SJCRH30 (cell line): ENCODE results near the gene MANF. TPM values are rescaled to one million over a fixed set of nuclear protein-coding genes. Genes with fewer than 3 reads are reported as not detected.

Experiments used
- DNase-seq, 2 experiments: peaks; one replicate each; pipeline ENCODE4 v3.0.0-alpha.2; 2015 to 2020
- H3K27ac ChIP-seq: fragments of 250-450 bp; sonication (Bioruptor Pico); 2 replicates; pipeline ENCODE4 v1.5.1; 2020; ENCODE audit warnings: mild to moderate bottlenecking, moderate library complexity
- H3K27me3 ChIP-seq: fragments of 250-450 bp; sonication (Bioruptor Pico); 2 replicates; pipeline ENCODE4 v1.5.1; 2020; ENCODE audit warnings: mild to moderate bottlenecking, moderate library complexity
- H3K36me3 ChIP-seq: fragments of 250-450 bp; sonication (Bioruptor Pico); 2 replicates; pipeline ENCODE4 v1.5.1; 2020; ENCODE audit warnings: mild to moderate bottlenecking, moderate library complexity
- H3K4me1 ChIP-seq: fragments of 250-450 bp; sonication (Bioruptor Pico); 2 replicates; pipeline ENCODE4 v1.5.1; 2020; ENCODE audit warnings: mild to moderate bottlenecking, moderate library complexity
- H3K4me3 ChIP-seq: fragments of 250-450 bp; sonication (Bioruptor Pico); 2 replicates; pipeline ENCODE4 v1.5.1; 2020; ENCODE audit warnings: mild to moderate bottlenecking, moderate library complexity
- H3K9me3 ChIP-seq: fragments of 250-450 bp; sonication (Bioruptor Pico); replicated peaks from 2 replicates; pipeline ENCODE4 v1.5.1; 2020; ENCODE audit warnings: mild to moderate bottlenecking, moderate library complexity
- total RNA-seq: library from RNA; depleted of rRNA; stranded (reverse); fragments of >200 nt; shearing (Covaris generic); gene quantifications from 2 replicates; pipeline ENCODE4 v1.2.3, GENCODE V29; 2014; rRNA removed

Gene MANF
- total RNA-seq, 1 experiment from 2014 or later: 101 TPM

DNA sequence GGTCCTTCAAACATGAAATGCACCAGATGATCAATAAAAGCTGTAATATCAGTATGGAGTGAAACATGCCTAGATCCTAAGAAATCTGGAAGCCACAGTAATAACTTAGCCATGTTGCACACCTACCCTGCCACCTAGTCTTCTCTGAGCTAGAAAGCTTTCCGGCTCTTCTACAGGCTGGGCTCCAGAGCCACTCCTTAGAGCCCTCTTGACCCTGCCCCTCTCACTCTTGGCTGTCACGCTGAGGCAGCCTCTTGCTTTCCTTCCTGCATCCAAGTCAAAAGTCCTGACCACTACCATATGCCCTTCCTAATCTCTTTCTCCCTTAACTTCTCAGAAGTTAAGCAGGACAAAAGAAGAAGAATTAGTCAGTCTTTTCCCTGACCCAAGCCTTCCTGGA is 23.7 kb downstream of the MANF start:
- Histone ChIP-seq H3K36me3 (peaks cover 49% of the 10 kb centered on the region), H3K4me1 (no peaks in the 10 kb centered on the region), H3K4me3 (no peak overlapping the region), H3K9me3 (no peaks in the 10 kb centered on the region), H3K27ac (no peak overlapping the region), H3K27me3 (no peaks in the 10 kb centered on the region)
- DNase-seq: no peak

DNA sequence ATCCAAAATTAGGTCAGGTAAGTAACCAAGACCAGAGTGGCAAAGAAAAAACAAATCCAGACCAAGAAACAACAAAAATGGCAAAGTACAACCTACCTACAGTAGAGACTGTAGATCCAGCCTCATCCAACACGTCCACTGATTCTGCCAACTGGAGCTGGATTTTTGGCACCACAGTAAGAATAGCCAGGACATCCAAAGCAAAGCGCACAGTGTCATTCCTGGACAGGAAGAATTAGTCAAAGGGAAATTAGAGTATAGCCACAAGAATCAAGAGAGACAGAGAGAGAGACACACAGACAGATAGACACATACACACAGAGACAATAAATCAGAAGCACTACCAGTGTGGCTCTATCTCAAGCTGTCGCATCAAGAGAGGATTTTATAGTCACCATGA is 37.1 kb downstream of the MANF start:
- no peak for DNase-seq
- Histone ChIP-seq H3K4me1 (no peaks in the 10 kb centered on the region), H3K36me3 (peaks cover 38% of the 10 kb centered on the region), H3K27ac (no peak overlapping the region), H3K9me3 (no peaks in the 10 kb centered on the region), H3K4me3 (no peak overlapping the region), H3K27me3 (no peaks in the 10 kb centered on the region)

DNA sequence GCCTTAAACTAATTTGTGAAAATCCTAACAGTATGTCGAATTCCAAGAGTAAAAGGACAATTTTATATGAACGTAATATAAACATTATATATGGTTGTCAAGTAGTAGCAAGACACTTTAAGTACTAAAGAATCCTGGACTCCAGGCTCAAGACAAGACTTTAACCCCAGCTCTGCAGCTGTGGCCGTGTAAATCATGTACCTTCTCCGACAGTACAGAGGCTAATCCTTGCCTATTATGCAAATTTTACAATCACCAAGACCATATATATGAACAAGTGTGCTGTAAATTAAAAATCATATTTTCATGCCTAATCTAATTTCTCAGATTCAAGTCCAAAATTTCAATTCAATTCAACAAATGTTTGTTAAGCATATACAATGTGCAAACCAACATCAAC is 41.8 kb downstream of the MANF start:
- DNase-seq: no peak
- Histone ChIP-seq H3K9me3 (no peaks in the 10 kb centered on the region), H3K27me3 (no peaks in the 10 kb centered on the region), H3K27ac (no peak overlapping the region), H3K4me3 (no peak overlapping the region), H3K36me3 (peaks cover 35% of the 10 kb centered on the region), H3K4me1 (no peaks in the 10 kb centered on the region)

DNA sequence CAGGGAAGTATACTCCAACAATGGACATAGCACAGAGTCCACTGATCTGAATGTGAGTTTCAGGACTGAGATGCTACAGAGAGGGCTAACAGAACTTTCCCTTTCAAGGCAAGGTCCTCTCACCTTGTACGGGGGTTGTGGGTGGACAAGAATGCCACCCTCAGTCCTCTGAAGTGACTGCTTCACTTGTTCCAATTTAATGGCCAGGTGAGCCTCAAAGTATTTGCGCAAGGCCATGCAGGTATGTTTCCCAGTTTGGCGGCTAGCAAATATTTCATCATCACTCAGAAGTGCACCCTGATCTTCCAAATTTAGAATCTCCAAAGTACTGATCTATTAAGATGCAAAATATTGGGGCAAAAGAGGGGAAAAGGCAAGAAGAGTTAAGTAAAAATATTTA is 44.0 kb downstream of the MANF start:
- no peak overlapping the region for H3K4me3 ChIP-seq
- no peak overlapping the region for H3K27ac ChIP-seq
- no peaks in the 10 kb centered on the region for H3K27me3 ChIP-seq
- H3K36me3 ChIP-seq: peaks cover 37% of the 10 kb centered on the region
- H3K9me3 ChIP-seq: no peaks in the 10 kb centered on the region
- no peaks in the 10 kb centered on the region for H3K4me1 ChIP-seq
- no peak for DNase-seq

DNA sequence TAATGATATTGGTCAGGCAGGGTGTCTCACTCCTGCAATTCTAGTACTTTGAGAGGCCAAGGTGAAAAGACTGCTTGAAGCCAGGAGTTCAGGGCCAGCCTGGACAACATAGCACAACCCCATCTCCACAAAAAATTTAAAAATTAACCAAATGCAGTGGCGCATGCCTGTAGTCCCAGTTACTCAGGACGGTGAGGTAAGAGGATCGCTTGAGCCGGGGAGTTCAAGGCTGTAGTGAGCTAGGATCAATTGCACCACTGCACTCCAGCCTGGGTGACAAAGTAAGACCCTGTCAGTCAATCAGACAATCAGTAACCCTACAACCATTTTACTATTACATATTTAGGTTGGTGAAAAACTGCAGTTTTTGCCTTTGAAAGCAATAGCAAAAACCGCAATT is 49.0 kb downstream of the MANF start:
- H3K4me1 ChIP-seq: no peaks in the 10 kb centered on the region
- no peaks in the 10 kb centered on the region for H3K9me3 ChIP-seq
- no peak overlapping the region for H3K4me3 ChIP-seq
- H3K27me3 ChIP-seq: no peaks in the 10 kb centered on the region
- peaks cover 32% of the 10 kb centered on the region for H3K36me3 ChIP-seq
- H3K27ac ChIP-seq: no peak overlapping the region
- no peak for DNase-seq

DNA sequence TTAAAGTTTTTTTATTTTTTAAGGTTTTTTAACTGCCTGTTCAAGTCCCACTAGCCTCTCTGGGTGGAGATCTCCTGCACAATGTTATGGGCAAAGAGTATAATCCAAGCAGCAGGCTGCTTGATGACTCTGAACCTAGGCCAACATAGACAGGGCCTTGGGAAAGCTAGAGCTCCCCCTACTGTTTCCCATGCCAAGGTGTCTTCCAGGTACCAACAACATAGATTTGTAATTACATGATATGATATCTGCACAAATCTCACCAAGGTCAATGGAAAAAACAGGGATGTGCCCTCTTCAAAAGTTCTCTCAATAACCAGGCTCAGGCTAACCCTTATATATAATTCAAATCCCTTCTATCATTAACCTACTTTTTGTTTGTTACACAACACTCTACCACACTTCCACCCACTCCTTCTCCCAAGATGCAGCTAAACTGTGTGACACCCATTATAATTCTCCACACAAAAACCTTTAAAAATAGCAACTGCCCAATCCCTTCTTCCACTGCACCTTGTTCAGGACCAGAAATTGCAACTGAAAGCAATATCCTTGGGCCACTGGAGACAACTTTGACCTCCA is 49.7 kb downstream of the MANF start:
- Histone ChIP-seq H3K27ac (no peak overlapping the region), H3K36me3 (peaks cover 33% of the 10 kb centered on the region), H3K4me1 (no peaks in the 10 kb centered on the region), H3K4me3 (no peak overlapping the region), H3K27me3 (no peaks in the 10 kb centered on the region), H3K9me3 (no peaks in the 10 kb centered on the region)
- peak; percentile 34 to 64 for DNase-seq

DNA sequence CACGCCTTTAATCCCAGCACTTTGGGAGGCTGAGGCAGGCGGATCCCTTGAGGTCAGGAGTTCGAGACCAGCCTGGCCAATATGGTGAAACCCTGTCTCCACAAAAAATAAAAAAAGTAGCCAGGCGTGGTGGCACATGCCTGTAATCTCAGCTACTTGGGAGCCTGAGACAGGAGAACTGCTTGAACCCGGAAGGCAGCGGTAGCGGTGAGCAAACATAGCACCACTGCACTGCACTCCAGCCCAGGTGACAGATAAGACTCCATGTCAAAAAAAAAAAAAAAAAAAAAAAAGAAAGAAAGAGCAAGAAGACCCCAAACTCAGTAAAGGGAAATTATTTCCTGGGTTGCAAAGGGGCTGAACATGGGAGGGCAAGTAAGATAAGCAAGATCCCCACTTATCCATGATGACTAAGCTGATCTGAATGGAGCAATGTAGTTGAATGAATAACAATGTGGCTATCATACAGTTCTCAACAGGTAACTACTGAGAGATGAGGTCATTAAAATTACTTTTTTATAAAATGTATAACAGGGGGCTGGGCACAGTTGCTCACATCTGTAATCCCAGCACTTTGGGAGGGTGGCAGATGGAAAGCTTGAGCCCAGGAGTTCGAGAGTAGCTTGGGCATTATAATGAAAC is 52.0 kb downstream of the MANF start:
- Histone ChIP-seq H3K36me3 (peaks cover 46% of the 10 kb centered on the region), H3K27ac (no peak overlapping the region), H3K4me1 (no peaks in the 10 kb centered on the region), H3K4me3 (no peak overlapping the region), H3K9me3 (no peaks in the 10 kb centered on the region), H3K27me3 (no peaks in the 10 kb centered on the region)
- no peak for DNase-seq

Other genes starting within 250 kb of the MANF start
- gene RBM15B, start 6.0 kb downstream of the MANF start, total RNA-seq: 32.9 and 33.6 TPM in 2 replicates
- gene DCAF1, start 114.7 kb downstream of the MANF start, total RNA-seq: 35.4 and 37.9 TPM in 2 replicates
- 25.6 and 29.5 TPM in 2 replicates for gene RAD54L2, start 153.4 kb downstream of the MANF start, total RNA-seq